Activated CD4-positive, alpha-beta T cell treated with anti-CD3 and anti-CD28 coated beads, Interleukin-2, amount 10 ng/mL, durations not matched to agents 7 days and 5 days (primary cell): Measurements from ENCODE around the gene CAPRIN2. TPM values are rescaled to one million over a fixed set of nuclear protein-coding genes. Genes with fewer than 3 reads are reported as not detected.
A peak's percentile ranks its signal among the peaks of the same experiment; 100 is the strongest.

ENCODE experiments used
- CTCF ChIA-PET: fragments of 350-600 bp; sonication (Branson Sonifier 250); formaldehyde crosslinking; loops from one replicate; lab custom pipeline; 2021; ENCODE audit warnings: antibody characterized with exemption; lab: Charles Lee
- POLR2A ChIA-PET: fragments of 350-600 bp; sonication (Branson Sonifier 250); formaldehyde crosslinking; loops from one replicate; lab custom pipeline; 2021; ENCODE audit warnings: antibody characterized with exemption; lab: Charles Lee
- DNase-seq: peaks from one replicate; pipeline ENCODE4 v3.0.0-alpha.2; 2020
- H3K27ac Mint-ChIP-seq: one replicate; pipeline ENCODE4 v1.8.0; 2021; ENCODE audit warnings: mild to moderate bottlenecking, moderate library complexity, mixed read lengths
- H3K27me3 Mint-ChIP-seq: one replicate; pipeline ENCODE4 v1.8.0; 2021; ENCODE audit warnings: mixed read lengths
- H3K36me3 Mint-ChIP-seq: one replicate; pipeline ENCODE4 v1.8.0; 2021; ENCODE audit warnings: low read depth, mixed read lengths
- H3K4me1 Mint-ChIP-seq: one replicate; pipeline ENCODE4 v1.8.0; 2021; ENCODE audit warnings: mixed read lengths
- H3K4me3 Mint-ChIP-seq: one replicate; pipeline ENCODE4 v1.8.0; 2021; ENCODE audit warnings: mild to moderate bottlenecking, moderate library complexity, mixed read lengths
- H3K9me3 Mint-ChIP-seq: one replicate; pipeline ENCODE4 v1.8.0; 2021; ENCODE audit warnings: mixed read lengths
- total RNA-seq, 2 experiments: library from RNA; stranded (reverse); gene quantifications; one replicate each; pipeline ENCODE4 v1.2.3, GENCODE V29; 2021

CAPRIN2 gene
- total RNA-seq, 2 experiments from 2014 or later = 12.6 to 15.6 TPM

DNA sequence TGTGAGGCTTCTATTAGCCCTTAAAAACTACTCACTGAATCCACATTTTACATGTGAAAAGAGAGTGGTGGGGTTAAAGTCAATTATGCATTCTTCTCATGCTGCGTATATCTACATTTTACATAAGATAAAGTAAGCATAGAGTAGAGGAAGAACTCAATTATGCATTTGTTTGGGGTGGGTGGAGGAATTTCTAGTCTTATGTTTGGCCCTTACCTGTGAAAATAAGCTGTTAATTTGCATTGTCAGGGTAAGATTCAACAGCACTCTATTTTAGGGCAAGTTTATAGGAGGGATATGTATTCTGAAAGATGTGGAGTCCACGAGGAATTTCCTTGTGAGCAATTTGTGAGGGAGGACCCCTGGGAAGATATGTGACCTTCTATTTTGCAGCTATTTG lies 30.9 kb upstream of the CAPRIN2 start:
- no peak for DNase-seq
- no peak overlapping the region for H3K27ac Mint-ChIP-seq
- no peaks in the 10 kb centered on the region for H3K9me3 Mint-ChIP-seq
- H3K4me3 Mint-ChIP-seq = no peak overlapping the region
- H3K27me3 Mint-ChIP-seq = peaks cover 25% of the 10 kb centered on the region
- no peaks in the 10 kb centered on the region for H3K36me3 Mint-ChIP-seq
- ChIA-PET CTCF (no interaction called here), POLR2A (no interaction called here)
- no peaks in the 10 kb centered on the region for H3K4me1 Mint-ChIP-seq

GRCh38 chr12:30784508-30784907 lies 29.8 kb upstream of the CAPRIN2 start:
- H3K9me3 Mint-ChIP-seq = no peaks in the 10 kb centered on the region
- no peaks in the 10 kb centered on the region for H3K4me1 Mint-ChIP-seq
- no peak overlapping the region for H3K4me3 Mint-ChIP-seq
- peaks cover 22% of the 10 kb centered on the region for H3K27me3 Mint-ChIP-seq
- no peak for DNase-seq
- ChIA-PET CTCF (no interaction called here), POLR2A (no interaction called here)
- H3K27ac Mint-ChIP-seq = no peak overlapping the region
- no peaks in the 10 kb centered on the region for H3K36me3 Mint-ChIP-seq

DNA sequence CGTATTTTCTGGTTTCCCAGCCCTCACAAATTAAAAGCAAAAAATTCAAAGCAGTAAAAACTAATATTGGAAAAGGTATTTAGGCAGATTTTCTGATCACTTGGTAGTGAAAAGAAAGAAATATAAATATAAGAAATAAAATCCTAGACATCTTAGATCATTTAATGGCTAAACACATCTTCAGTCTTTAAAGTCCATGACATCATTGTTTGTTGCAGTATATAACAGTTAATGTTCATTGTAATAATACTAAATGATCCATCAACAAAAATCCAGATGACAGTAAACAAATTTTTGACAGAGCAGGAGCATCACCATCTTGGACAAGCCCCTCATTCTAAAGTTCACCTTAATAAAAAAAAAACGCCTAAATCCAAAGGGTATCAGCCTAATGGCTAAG lies 29.2 kb upstream of the CAPRIN2 start:
- ChIA-PET CTCF (no interaction called here), POLR2A (no interaction called here)
- DNase-seq = no peak
- Mint-ChIP-seq H3K27me3 (peaks cover 25% of the 10 kb centered on the region), H3K27ac (no peak overlapping the region), H3K36me3 (no peaks in the 10 kb centered on the region), H3K4me1 (no peaks in the 10 kb centered on the region), H3K4me3 (no peak overlapping the region), H3K9me3 (no peaks in the 10 kb centered on the region)

DNA sequence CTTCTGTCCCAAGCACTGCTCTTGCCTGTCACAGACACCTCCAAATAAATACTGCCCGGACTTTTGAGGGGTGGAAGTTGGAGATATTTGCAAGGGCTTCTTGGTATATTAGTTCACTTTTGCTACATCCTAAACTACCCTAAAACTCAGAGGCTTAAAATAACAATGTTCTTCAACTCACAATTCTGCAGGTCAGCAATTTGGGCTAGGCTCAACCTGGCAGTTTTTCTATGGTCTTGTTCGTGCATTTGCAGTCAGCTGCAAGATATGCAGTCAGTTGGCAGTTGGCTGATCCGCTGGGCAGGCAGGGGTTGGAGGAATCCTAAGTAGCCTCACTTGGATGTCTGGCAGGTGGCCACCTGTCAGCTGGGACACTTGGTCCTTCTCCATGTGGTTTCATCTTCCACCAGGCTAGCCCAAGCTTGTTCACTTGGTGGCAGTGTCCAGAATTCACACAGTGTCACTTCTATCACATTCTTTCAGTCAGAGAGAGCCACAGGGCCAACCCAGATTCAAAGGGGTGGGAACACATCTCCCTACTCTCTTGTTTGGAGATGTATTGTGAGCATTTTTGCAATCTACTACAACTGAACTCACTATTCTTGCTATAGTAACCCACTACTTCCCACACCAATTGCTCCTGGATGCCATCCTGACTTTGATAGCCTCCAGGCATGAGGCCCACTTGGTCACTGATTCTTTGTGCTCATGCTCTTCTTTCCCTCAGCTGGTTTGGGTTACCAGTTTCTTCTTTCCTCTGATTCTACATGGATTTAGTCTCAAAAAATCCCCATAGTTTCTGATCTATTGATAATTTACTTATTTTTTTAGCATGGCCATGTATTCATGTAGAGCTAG lies 27.8 kb upstream of the CAPRIN2 start:
- H3K36me3 Mint-ChIP-seq = no peaks in the 10 kb centered on the region
- no peaks in the 10 kb centered on the region for H3K9me3 Mint-ChIP-seq
- H3K4me3 Mint-ChIP-seq = no peak overlapping the region
- no peak for DNase-seq
- H3K27me3 Mint-ChIP-seq = peaks cover 24% of the 10 kb centered on the region
- CTCF ChIA-PET = no interaction called here
- no peaks in the 10 kb centered on the region for H3K4me1 Mint-ChIP-seq
- no peak overlapping the region for H3K27ac Mint-ChIP-seq
- POLR2A ChIA-PET = no interaction called here

- Mint-ChIP-seq H3K36me3 (no peaks in the 10 kb centered on the region), H3K9me3 (peaks cover 2% of the 10 kb centered on the region), H3K4me3 (no peak overlapping the region), H3K27ac (no peak overlapping the region), H3K27me3 (peaks cover 13% of the 10 kb centered on the region), H3K4me1 (no peaks in the 10 kb centered on the region)
- no peak for DNase-seq
- CTCF ChIA-PET = no interaction called here
- POLR2A ChIA-PET = no interaction called here
Observed at GRCh38 chr12:30779578-30779977, 24.8 kb upstream of the CAPRIN2 start.

GRCh38 chr12:30779178-30779577 lies 24.4 kb upstream of the CAPRIN2 start:
- POLR2A ChIA-PET = no interaction called here
- peaks cover 2% of the 10 kb centered on the region for H3K9me3 Mint-ChIP-seq

GRCh38 chr12:30774599-30774998 lies 19.8 kb upstream of the CAPRIN2 start:
- Mint-ChIP-seq H3K27me3 (peaks cover 17% of the 10 kb centered on the region), H3K4me3 (no peak overlapping the region), H3K36me3 (no peaks in the 10 kb centered on the region), H3K9me3 (peaks cover 4% of the 10 kb centered on the region), H3K27ac (no peak overlapping the region), H3K4me1 (no peaks in the 10 kb centered on the region)
- no peak for DNase-seq
- ChIA-PET POLR2A (no interaction called here), CTCF (no interaction called here)

More at GRCh38 chr12:30779178-30779577, 24.4 kb upstream of the CAPRIN2 start:
- Mint-ChIP-seq H3K27ac (no peak overlapping the region), H3K27me3 (peaks cover 9% of the 10 kb centered on the region), H3K4me1 (no peaks in the 10 kb centered on the region), H3K36me3 (no peaks in the 10 kb centered on the region), H3K4me3 (no peak overlapping the region)
- CTCF ChIA-PET = no interaction called here
- DNase-seq = no peak

DNA sequence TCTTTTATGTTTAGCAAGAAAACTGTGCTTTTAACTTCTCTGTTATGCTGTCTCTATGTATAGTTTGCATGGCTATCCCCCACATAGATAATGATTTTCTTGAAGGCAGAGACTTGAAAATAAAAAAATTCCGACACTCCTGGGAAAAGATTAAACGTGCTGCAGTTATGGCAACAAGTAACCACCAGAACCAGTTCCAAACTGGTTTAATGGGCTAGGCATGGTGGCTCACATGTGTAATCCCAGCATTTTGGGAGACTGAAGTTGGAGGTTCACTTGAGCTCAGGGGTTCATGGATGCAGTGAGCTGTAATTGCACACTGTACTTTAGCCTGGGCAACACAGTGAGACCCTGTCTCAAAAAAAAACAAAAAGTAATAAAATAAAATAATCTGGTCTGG lies 15.1 kb upstream of the CAPRIN2 start:
- Mint-ChIP-seq H3K9me3 (peaks cover 2% of the 10 kb centered on the region), H3K27me3 (peaks cover 21% of the 10 kb centered on the region), H3K36me3 (no peaks in the 10 kb centered on the region), H3K27ac (no peak overlapping the region), H3K4me1 (no peaks in the 10 kb centered on the region), H3K4me3 (no peak overlapping the region)
- CTCF ChIA-PET = no interaction called here
- no peak for DNase-seq
- POLR2A ChIA-PET = no interaction called here

- DNase-seq = no peak
- Mint-ChIP-seq H3K27me3 (peaks cover 19% of the 10 kb centered on the region), H3K4me3 (no peak overlapping the region), H3K27ac (no peak overlapping the region), H3K36me3 (peaks cover 1% of the 10 kb centered on the region), H3K4me1 (no peaks in the 10 kb centered on the region), H3K9me3 (no peaks in the 10 kb centered on the region)
- POLR2A ChIA-PET = no interaction called here
- CTCF ChIA-PET = no interaction called here
Observed at GRCh38 chr12:30764251-30764650, 9.5 kb upstream of the CAPRIN2 start.

DNA sequence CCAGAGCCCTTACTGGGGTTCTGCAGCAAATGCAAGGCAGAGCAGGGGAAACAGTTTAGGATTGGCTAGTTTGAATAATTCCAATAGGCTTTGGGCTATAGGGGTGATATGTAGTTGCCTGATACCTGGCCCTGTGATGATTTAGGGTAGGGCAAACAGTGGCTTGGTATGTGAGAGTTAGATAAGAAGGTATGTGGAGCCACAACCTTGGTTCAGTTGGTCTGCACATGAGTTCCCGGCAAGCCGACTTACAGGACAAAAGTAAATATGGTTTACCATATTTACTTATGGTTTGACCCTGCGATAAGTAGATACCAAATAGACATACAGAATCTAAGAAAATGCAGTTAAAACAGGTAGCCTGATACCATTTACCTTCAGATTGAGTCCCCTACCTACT lies 8.3 kb upstream of the CAPRIN2 start:
- Mint-ChIP-seq H3K27ac (no peak overlapping the region), H3K36me3 (peaks cover 1% of the 10 kb centered on the region), H3K4me3 (no peak overlapping the region), H3K27me3 (peaks cover 15% of the 10 kb centered on the region), H3K9me3 (no peaks in the 10 kb centered on the region), H3K4me1 (no peaks in the 10 kb centered on the region)
- DNase-seq = no peak
- POLR2A ChIA-PET = no interaction called here
- CTCF ChIA-PET = no interaction called here

DNA sequence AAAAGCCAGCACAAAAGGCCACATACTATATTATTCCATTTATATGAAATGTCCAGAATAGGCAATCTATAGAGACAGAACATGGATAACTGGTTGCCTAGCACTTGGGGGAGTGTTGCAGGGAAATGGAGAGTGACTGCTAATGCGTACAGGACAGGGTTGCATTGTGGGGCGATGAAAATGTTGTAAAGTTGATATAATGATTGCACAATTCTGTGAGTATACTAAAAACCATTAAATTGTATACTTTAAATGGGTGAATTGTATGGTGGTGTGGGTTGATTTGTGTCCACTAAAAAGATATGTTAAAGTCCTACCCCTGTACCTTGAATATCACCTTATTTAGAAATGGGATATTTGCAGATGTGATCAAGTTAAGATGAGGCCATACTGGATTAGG lies 7.0 kb upstream of the CAPRIN2 start:
- Mint-ChIP-seq H3K27me3 (peaks cover 13% of the 10 kb centered on the region), H3K4me1 (no peaks in the 10 kb centered on the region), H3K4me3 (no peak overlapping the region), H3K9me3 (no peaks in the 10 kb centered on the region), H3K27ac (no peak overlapping the region), H3K36me3 (peaks cover 1% of the 10 kb centered on the region)
- CTCF ChIA-PET = no interaction called here
- POLR2A ChIA-PET = no interaction called here
- no peak for DNase-seq

DNA sequence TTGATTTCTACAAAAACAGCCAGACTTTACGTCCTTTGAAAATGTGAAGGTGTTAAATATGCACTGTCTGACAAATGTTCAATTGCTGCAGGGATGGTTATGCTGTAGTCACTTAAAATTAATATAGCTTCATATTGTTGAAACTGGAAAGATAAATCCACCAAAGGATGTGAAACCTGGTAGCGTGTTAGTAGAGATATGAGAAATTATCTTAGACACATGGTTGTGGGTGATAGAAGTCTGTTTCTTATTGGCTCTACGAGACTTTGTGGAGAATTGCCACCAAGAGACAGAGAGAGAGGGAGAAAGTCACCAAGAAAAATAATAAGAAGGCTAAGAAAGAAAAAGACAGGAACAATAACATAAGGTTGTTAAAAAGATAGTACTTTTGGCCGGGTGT lies 2.6 kb upstream of the CAPRIN2 start:
- Mint-ChIP-seq H3K4me1 (peaks cover 28% of the 10 kb centered on the region), H3K27me3 (peaks cover 2% of the 10 kb centered on the region), H3K36me3 (peaks cover 1% of the 10 kb centered on the region), H3K27ac (no peak overlapping the region), H3K4me3 (no peak overlapping the region), H3K9me3 (no peaks in the 10 kb centered on the region)
- ChIA-PET POLR2A (no interaction called here), CTCF (no interaction called here)
- DNase-seq = no peak

DNA sequence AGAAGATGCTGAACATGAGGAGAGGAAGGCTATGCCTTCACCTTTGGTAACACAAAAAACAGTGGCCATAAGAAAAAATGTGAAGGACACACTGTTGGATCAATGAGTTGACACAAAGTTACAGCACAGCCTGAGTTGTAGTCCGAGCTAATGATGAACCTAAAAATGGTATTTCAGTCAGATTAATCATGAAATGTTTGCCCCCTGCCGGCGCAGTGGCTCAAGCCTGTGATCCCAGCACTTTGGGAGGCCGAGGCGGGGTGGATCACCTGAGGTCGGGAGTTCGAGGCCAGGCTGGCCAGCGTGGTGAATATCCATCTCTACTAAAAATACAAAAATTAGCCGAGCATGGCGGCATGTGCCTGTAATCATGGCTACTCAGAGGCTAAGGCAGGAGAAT lies 1.3 kb upstream of the CAPRIN2 start:
- ChIA-PET POLR2A (no interaction called here), CTCF (no interaction called here)
- no peaks in the 10 kb centered on the region for H3K27me3 Mint-ChIP-seq
- H3K9me3 Mint-ChIP-seq = no peaks in the 10 kb centered on the region
- no peak overlapping the region for H3K27ac Mint-ChIP-seq
- DNase-seq = no peak
- H3K4me1 Mint-ChIP-seq = peaks cover 30% of the 10 kb centered on the region
- no peaks in the 10 kb centered on the region for H3K36me3 Mint-ChIP-seq
- H3K4me3 Mint-ChIP-seq = no peak overlapping the region

GRCh38 chr12:30755395-30755762 lies 628 bp upstream of the CAPRIN2 start:
- Mint-ChIP-seq H3K27me3 (no peaks in the 10 kb centered on the region), H3K4me1 (peaks cover 30% of the 10 kb centered on the region), H3K9me3 (no peaks in the 10 kb centered on the region), H3K27ac (peak overlapping the region; percentile 84), H3K36me3 (no peaks in the 10 kb centered on the region), H3K4me3 (peak overlapping the region; percentile 98)
- ChIA-PET CTCF (interaction anchor here (0.5 to 0.9 kb wide), 2 partner anchors 49 to 918 kb away, joined by 3 read pairs; no protein-coding TSS in a partner anchor), POLR2A (interaction anchor here (2.4 kb wide), 1 partner anchor 60 kb away, joined by 7 read pairs; the partner anchor contains the start of gene IPO8)
- DNase-seq = no peak
